NCI-H1417 (cell line): ENCODE measurements around the gene BRD3OS.

Source experiments
- DNase-seq, 3 experiments: peaks; one replicate each; lab custom pipeline; 2025; lab: John Stamatoyannopoulos, UW

Gene BRD3OS

DNA sequence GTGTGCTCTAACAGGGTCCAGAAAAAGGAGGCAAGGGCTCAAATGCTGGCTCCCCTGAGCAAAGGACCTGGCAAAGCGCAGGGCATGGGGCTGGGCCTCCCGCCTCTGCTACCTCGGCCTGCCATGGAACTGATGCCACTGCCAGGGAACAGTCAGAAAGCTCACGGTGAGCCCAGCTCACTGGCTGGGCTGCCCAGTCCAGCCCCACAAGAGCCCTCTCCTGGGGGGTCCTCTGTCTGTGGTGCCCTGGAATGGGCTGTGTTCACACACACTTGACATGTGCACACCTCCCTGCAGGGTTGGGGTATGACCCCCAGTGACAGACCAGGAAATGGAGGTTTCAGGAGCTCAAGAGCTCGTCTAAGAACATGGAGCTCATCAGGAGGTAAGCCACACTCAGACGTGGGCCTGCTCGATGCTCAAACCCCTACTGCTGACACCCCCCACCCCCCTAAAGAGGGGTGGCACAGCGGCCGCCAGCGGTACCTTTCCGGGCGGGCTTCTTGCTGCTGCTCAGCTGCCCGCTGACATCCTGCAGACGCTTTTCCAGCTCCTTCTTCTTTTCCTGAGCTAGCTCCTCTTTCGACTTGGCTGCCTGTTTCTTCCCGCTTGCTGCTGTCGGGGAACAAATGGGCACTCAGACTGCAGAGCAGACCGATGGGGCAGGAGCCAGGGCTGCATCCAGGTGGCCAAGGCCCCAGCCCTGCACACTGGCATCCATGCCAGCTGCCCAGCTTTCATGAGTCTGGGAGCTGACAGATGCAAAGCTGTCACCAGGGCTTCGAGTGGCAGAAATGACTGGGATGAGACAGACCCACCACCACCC, 9.1 kb downstream of the BRD3OS start:
- no peak for DNase-seq

DNA sequence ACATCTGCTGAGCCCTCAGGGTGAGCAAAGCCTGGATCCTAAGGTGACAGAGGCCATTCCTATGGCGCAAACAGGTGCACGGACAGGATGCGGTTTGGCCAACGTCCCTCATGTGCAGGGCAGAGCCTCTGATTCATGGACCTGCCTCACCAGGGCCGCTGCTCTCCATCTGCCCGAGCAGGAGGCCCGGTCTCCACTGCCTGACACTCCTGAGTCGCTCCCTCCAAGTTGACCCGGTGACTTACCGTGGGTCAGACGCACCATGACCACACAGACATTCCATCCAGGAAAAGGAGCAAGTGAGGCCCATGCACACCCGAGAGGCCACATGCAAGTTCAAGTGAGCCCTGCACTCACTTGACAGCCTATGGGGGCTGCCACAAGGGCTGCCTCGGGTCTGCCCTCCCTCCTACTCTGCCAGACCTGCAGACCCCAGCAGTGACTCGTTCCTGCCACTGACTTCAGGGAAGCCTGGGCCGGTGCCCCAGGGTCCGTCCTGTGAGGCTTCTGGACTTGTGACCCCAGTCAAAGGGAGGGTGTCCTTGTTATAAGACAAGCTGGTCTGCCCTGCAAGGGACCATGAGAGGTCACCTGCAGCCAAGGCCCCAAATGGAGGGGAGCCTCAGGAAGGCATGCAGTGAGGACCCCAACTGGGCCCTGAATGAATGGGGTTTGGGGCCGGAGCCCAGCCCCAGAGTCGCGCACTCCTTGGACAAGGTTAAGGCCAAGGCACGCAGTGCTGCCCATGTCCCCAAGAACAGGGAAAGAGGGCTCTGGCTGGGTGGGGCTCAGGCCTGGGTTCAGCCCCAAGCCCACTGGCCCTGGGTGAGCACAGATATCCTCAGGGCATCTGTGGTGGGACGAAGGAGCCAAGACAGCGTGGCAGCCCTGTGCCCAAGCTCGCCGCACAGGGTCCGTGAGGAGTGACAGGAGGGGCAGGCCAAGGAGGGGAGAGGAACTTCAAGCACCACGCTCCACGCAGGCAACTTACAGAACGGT, 10.1 kb downstream of the BRD3OS start:
- no peak for DNase-seq

DNA sequence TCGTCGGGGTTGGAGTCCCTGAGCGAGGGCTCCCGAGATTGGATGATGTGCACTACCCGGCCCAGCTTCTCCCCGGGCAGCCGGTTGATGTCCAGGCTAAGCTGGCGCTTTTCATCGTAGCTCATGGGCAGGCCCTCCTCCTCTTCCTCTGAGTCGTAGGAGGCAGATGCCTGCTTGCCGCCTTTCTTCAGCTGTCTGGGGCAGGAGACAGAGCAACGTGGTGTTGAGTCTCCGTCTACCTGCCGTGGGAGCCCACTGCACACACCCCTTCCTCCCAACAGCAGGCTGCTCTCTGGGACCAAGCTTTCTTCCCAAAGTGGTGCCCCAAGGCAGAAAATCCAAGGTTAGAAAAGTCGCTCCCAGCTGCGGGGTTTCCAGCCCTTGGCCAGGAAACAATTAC, 10.8 kb downstream of the BRD3OS start:
- DNase-seq: no peak

DNA sequence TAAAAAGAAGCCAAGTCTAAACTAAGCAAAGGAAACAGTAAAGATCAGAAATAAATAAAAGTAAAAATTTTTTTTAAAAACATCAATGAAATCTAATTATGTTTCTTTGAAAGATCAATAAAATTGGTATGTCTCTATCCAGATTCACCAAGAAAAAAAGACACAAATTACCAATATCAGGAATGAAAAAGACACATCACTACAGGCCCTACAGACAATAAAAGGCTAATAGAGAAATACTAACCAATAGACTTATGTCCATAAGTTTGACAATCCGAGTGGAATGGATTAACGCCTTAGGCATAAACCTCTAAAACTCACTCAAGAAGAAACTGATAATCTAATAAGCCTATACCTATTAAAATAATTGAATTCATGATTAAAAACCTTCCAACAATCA, 12.4 kb downstream of the BRD3OS start:
- peak in 1 of 3 experiments; percentile 8 for DNase-seq

DNA sequence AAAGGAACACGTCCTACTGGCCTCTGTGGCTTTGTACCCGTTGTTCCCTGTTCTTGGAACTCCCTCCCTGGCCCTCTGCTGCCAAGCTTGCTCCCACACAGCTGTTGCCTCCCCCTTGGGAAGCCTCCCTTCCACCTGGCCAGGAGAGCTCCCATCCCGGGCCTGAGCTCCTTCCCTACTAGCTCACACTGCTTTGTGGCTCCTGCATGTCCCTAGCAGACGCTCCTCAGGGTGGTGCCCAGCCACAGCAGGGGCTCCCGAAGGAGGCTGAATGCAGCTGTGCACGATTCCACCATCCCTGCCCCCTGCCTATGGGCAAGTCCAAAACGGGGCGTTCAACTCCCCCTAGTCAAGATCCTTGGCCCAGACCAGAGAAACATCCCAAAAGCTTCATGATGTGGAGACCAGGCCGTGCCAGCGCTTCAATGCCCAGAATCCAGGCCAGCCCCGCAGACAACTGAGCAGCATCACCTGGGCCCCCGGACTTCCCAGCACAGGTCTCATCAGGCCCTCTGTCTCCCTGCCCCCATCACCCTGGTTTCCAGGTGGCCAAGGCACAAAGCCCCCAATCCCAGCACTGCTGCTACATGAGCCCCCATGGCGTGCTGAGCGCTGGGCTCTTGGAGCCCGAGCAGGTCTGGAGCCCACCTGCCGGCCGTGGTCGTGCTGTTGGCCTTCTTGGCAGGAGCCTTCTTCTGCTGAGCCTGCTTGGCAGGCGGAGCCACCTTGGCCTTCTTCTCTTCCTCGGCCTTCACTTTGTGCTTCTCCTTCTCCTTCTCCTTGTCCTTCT, 14.3 kb downstream of the BRD3OS start:
- DNase-seq: no peak

DNA sequence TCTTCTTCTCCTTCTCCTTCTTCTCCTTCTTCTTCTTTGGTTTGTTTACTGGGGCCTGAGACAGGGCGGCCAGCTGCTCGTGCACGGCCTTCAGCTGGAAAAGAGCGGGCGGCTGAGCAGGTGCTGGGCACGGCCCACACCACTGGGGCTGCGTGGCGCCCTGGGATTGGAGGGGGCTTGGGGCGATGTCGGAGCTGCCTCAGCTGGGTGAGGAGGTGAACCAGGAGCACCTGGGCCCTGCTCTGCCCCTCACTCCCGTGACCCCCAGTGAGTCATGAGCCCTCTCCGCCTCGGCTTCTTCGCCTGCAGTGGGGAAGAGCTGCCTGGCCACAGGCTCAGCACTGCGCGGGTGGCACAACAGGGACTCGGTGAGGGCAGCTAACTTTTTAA, 14.9 kb downstream of the BRD3OS start:
- no peak for DNase-seq

DNA sequence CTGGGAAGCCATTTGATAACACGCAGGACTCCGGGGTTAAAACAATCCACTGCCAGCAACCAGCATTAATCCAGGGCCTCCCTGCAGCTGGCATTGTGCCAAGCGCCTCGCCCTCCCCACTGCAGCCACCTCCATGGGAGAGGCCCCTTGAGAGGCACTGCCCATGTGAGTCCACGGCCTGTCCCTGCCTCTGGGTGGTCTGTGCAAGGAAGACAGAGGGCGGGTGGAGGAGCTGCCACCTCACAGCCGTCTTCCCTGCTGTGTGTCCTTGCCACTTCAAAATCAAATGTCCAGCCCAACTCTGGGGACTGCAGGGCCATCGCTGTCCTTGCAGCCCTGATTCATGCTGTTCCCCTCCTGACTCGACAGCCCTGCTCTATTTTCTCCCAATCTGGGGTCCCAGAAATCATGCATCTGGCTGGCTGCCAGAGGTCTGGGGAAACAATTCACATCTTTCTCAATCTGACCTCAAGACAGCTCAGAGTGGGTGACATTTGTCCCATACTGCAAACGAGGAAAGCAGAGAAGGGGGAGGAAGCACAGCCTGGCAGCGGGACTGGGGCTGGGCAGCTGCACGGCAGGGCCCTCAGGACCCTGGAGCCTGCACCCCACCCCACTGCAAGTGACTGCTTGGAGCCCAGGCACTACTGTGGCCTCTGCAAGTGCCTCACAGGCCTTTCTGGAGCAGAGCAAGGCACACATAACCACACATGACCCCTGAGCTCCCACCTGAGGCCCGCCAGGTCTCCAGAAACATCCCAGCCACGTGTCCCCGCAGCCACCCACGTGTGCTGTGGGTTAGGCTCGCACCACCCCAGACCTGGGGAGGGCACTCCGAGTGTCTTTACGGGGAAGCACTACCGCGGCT, 15.7 kb downstream of the BRD3OS start:
- DNase-seq: peak in 1 of 3 experiments; percentile 11

DNA sequence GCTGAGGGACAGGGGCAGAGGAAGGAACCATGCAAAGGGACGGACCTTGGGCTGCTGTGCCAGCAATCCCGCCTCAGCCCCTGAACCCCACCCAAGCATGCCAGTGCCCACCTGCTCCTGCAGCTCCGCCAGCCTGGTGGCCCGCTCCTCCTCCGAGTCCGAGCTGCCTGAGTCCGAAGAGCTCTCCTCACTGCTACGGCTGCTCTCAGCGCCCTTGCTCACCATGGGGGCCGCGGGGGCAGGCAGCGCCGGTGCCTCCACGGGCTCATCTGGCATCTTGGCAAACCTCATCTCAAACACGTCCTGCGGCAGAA, 16.3 kb downstream of the BRD3OS start:
- DNase-seq: no peak

DNA sequence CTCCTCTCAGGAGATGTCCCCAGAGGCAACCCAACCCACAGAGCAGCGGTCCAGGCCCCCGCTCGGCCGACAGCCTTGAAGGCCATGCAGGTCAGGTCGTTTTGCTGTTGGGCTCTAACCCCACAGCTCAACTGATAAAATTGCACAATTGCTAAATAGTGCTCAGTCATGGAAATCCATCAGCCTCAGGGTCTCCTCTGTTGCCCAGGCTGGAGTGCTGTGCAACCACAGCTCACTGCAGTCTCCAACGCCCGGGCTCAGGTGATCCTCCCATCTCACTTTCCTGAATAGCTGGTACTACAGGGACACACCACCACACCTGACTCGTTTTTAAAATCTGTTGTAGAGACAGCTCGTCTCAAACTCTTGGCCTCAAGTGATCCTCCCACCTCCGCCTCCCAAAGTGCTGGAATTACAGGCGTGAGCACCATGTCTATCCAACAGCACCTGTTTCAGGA, 18.3 kb downstream of the BRD3OS start:
- no peak for DNase-seq

DNA sequence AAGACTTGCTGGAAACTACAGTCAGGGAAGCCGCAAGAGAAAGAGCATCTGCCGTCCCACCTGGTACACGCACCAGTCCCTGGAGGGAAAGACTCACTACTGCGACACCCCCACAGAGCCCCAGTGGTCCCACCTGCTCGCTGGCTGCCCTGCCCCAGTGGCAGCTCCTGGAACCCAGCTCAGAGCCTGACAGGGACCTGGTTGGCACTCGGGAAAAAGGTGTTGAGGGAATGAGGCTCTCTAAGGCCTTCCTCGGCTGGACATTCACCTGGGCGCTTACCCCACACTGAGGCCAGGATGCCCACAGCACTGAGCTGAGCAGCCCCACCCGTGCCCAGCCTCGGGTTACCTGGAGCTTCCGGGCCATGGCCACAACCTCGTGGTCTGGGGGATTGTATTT, 19.7 kb downstream of the BRD3OS start:
- DNase-seq: no peak

DNA sequence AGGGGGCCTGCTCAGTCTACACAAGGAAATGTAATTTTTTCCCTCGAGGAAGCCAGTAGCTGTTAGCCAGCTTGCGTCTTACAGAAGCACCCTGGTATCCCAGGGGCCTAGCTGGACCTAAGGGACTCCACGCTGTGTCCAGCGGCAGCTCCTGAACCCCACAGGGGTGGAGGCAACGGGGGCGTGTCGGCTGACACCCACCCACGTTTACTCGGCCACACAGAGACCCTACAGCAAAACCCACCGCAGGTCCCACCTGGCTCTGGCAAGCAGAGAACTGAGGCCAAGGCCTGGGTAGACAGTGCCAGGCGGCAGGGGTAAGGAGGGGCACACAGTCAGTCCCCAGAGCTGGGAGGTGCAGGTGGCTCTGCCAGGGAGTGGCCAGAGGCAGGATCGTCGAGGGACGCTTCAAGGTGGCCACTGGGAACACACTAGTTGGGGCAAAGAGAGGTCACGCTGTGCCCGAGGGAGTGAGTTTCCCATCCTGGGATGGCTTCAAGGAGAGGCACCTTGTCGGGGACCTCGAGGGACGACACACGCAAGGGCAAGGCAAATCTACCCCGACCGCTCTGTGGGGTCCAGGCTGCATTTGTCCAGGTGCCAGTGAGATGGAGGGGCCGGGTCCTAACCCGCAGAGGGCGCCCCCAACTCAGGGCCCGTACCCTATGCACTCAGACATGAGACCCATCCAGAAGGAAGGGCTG, 20.7 kb downstream of the BRD3OS start:
- no peak for DNase-seq

DNA sequence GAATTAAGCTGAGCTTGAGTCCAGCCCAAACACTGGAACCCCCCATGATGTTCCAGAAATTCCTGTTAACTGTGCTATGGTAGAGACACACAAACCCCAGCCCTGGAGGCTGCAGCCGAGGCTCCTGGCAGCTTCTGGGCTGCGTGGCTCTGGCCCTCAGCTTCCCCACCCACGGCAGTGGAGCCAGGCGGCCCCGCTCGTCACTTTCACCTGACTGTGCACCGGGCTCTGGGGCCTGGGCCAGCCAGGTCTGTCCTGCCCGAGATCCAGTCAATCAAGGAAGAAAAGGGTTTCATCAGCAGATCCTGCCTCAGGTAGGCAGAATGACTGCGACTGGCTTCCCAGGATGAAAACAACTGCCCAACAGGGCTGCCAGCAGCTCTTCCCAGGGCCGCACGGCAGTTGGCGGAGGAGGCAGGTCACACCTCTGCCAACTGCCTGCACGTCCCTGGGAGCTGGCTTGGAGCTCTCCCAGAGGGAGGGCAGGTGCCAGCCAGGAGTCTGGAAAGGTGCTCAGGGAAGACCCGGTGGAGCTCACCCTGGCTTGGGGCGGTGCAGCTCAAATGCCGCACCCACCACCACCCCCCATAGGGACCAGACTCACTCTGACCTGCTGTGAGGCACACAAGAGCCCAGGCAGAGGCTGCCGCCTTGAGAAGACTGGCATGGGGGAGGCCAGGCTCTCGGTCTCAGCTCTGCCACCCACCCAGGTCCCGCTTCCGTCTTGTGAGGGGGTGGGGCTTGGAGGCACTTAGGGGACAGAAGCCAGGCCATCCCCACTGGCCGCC, 21.8 kb downstream of the BRD3OS start:
- no peak for DNase-seq

DNA sequence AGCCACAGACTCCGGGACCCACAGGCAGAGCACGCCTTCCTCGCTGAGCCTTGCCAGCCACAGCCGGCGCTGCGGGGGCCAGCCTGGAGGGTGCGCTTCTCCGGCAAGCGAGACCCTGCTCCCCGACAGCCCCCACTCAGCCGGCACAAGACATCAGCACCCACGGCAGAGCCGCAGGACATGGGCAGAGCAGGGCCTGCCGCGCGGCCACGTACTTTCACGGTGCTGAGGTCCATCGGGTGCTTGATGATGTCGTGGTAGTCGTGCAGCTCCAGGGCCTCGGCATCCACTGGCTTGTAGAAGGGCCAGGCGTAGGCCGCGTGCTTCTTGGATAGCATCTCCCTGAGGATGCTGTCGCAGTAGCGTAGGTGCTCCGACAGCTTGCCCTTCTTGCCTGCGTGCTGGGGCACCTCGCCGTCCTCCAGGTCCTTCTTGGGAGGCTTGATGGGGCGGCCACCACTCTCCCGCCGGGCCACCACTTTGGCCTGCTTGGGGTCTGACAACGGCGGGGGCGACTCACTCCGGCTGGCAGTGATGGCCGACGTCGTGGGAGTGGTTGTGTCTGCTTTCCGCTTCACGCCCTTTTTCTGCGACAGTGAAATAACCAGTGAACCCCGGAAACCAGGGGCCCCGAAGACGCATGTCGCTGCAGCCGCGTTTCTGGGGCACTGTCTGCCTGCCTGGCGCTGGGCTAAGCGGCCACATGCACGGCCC, 22.7 kb downstream of the BRD3OS start:
- no peak for DNase-seq

DNA sequence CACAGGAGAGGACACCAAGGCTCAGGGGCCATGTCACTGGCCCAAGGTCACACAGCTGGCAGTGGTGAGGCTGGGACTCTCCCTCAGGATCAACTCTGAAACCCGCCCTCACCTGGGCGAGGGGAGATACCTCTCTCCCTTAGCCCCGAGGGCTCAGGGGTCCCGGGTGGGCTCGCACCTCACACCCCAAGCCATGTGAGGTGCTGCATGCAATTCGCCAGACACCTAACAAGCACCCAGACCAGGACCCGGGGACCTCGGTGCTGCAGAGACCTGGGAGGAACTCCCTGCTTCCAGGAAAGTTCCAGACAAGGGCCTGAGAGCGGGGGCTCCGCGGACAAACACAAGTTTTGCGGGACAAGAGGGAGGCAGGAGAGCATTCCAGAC, 23.3 kb downstream of the BRD3OS start:
- DNase-seq: no peak

DNA sequence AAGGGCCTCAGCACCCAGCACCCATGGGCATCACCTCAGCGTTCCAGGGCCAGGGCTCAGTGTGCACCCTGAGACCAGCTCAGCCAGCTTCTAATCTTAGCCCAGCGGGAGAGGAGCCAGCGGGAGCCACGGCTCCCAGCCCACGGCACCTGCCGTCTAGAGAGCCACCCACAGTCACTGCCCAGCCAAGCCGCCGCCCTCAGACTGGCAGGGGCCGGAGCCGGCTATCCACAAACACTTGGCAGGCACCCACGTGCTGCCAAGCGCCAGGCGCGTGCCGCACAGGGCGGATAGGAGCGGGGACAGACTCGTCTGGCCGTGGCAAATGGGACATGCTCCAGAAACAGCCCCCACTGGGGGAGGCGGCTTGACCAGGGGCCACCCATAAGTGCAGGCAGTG, 24.0 kb downstream of the BRD3OS start:
- DNase-seq: peak in 1 of 3 experiments; percentile 19

DNA sequence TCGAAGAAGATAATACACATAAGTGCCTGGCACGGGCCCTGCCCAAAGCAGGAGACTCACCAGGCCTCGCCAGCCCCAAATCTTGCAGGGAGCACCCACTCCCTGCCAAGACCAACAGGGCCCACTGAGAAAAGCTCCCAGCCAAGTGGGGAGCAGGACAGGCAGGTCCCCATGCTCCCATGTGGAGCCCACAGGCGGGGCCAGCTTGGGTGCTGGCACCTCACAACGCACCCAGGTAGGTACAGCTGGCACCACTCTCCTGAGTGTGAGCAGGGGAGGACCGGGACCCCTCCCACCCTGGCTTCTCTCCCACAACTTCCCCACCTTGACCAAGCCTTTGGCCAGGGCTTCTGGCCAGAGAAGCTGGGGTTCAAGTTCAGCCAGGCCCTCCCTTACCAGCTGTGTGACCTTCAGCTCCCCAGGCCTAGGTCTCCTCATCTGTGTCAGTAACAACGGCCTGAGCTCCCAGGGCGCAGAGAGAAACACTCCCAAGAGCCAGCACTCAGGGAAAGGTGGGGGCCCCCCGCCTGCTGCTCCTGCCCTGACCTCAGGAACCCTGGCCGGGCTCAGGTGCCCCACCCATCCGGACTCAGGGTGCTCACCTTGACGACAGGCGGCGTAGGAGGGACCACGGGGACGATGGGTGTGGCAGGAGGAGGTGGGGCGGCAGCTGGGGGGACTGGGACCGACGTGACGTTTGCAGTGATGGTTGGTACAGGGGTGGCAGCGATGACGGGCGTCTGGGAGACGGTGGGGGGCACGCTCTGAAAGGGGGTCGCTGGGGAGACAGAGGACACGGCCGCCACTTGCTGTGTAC, 24.7 kb downstream of the BRD3OS start:
- DNase-seq: no peak

DNA sequence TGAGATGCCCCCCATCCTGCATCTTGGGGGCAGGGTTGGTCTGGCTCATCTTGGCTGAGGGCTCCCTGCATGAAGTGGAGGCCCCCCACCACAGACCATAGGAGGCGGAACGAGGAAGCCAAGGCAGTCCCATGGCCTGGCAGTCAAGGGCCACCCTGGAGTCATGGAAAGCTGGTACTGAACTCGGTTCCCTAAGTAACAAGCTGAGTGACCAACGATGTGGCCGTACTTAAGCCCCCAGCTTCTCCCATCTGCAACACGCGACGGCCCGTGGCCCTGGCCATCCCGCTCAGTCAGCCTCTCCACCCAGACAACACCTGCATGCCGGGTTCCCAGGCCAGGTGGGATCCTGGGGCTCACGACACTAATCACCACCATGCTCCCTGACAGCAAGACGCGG, 25.4 kb downstream of the BRD3OS start:
- DNase-seq: no peak

DNA sequence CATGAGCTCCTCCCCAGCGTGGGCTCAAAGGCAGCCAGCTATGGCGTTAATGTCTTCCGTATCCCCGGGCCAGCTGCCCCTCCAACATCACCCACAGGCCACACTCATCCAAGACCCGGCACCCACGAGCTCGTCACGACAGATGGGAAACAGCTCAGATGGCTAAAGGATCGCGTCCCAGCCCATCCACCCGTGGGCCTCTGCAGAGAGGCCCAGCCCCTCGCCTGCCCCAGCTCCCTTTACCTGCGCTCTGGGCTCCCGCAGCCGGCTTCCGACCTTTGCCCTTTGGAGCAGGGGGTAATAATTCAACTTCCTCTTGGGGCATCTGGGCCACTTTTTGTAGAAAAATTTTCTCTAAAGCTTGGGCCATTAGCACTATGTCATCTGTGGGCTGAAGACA, 26.0 kb downstream of the BRD3OS start:
- DNase-seq: no peak
